Renal pelvis (tissue), 4 donors: Measurements from ENCODE around the gene PIBF1. TPM values are rescaled to one million over a fixed set of nuclear protein-coding genes. Genes with fewer than 3 reads are reported as not detected.
A peak's percentile ranks its signal among the peaks of the same experiment; 100 is the strongest.
"Not testable (repeated sequence)": the region's sequence is repeated elsewhere in the genome, so short reads cannot be mapped to it uniquely, and the experiment has no call there.

Experiments used
- DNase-seq: peaks from one replicate; pipeline ENCODE4 v3.0.0-alpha.2; 2013
- polyA plus RNA-seq, 3 donors: library from polyadenylated mRNA; unstranded; fragments of 120-200 nt; gene quantifications; one replicate each; pipeline ENCODE4 v1.2.1, GENCODE V29; 2013; ENCODE audit not compliant: insufficient read length in 3 of 3

PIBF1 gene
- polyA plus RNA-seq, 3 donors: 31.5 to 38.2 (median 38.1) TPM

DNA sequence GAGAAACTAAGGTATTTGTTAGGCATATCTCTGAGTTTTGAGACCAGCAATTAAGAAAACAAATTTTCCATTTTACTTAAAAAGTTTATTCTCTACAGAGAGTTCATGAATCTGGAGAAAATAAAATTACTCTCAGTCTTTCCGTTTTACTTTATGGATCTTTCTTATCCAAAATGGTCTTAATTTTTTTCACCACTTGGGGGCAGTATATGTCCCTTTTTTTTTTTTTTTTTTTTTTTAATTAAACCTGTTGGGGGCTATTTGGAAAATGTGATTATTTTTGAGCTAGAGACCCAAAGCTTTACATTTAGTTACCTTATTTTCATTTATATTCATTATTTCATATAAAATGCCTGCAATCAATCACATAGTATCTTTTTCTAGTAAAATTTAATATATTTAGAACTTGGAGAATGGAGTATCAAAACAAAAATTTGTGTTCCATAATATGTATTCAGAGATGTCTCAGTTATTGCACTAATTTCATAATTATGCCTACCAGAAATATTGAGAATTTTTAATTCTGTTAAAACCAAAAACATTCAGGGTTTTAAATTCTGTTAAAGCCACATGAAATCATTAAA, 27.1 kb downstream of the PIBF1 start:
- DNase-seq: peak; percentile 7

DNA sequence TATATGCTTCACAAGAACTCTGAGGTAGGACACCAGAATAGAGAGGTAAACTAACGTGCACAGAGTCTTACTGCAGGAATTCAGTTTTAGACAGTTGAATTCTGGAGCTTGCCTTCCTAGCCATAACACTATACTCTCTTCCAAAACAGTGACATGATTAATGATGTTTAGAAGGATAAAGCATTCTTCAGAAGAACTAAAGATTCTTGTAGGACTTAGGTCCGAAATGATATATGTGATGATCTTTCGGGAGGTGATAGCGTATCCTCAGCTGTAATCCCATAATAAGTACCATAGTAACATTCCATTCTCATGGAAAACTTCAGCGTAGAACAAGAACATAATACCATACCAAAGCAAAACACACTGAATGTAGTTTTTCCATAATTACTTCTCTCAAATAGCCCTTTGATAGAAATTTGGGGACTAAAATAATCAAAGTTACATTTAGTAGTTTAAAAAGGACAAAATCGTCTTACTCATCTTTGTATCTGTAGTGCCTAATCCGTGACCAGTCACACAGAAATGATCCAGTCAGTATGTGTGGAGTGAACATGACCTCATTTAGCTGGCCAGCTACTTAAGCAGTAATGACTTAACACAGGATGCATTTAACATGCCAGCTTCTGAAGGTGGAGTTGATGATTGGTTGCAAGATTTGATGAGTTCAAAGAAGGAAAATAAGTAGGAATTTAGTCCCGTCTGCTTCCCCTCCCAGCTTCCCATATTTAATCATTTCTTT, 38.4 kb downstream of the PIBF1 start:
- DNase-seq: no peak

DNA sequence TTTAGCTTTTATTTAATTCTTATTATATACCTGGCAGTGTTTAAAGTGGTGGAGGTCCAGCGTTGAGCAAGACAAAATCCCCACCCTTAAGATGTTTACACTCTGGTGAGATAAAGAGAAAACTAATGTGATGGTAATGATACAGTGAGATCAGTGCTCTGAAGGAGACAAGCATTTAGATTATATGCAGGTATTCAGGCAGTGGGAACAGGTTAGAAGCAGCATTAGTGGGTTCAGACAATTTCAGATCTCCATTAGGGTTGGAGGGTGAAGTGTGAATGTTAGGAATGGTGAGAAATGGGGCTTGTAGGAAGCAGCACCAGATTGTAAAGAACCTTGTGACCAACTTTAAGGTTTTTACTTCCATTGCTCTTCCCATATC, 39.0 kb downstream of the PIBF1 start:
- no peak for DNase-seq

DNA sequence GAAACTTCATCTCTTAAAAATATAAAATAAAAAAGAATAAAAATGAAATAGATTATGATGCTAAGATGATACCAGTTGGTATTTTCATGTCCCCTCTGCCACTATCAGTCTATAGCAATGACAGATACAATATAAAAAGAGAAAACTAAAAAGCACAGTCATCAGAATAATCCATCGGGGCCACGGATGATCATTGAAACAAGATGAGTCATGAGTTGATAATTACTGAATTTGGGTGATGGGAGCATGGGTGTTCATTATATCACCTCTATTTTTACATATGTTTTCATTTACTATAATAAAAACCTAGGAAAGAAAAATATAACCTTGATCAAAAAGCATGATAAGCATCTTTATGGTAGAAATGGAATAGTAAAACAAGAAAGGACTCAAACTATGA, 41.1 kb downstream of the PIBF1 start:
- DNase-seq: no peak

GRCh38 chr13:72823724-72824123, 41.8 kb downstream of the PIBF1 start:
- DNase-seq: no peak

DNA sequence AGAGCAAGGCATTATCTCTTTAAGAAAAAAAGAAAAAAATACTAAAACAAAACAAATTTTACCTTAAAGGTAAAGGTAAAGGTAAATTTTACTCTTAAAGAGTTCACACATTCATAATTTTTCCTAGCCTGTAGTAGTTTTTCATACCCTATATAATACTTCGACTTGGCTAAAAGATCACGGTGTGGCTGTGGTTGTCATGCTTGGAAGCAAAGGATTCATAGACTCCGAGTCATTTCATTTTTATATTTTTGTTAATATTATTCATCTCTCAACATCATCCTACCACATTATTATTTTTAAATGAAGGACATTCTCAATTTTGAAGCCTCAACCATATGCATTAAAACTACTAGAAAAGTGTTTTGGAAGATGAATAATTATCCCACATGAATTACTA, 52.7 kb downstream of the PIBF1 start:
- DNase-seq: no peak

DNA sequence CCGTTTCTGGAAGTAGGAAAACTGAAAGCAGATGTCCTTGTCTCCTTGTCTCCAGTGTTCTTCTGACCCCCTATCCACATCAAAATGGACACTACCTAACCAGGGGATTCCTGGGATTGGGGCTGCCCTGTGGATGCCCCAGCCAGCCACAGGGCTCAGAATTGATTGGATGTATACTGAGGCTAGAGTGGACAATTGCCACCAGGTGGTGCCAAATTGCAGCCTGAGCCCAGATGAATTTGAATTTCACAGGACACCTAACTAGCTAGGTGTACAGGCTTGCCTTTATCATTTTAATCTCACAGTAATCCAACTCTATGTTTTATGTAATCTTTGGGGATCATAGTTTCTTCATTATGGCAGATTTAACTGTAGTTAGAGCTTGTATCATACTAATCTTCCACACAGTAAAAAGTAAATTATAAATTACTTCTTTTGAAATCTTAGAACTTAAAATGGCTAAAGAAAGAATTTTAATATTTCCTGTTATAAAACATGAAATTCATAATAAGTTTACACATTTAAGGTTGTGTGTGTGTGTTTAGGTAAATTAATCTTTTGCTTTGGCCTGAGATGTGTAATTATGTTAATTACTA, 58.0 kb downstream of the PIBF1 start:
- DNase-seq: peak; percentile 30

DNA sequence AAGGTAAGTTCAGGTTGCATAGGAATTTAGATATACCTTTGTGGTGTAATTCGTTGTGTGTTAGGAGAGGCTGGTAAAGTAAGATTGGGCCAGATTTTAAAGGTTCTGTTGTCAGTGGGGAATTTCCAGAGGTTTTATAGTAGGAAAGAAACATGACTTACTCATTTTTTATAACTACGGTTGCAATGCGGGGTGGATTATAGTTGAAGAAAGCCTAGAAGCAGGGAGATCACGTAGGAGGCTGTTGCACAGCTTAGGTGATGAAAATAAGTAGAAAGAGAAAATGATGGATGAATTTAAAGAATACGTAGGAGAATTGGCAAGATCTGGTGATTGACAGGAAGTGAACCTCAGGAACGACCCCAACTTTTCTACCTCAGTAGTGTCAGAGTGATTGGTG, 61.1 kb downstream of the PIBF1 start:
- DNase-seq: no peak

GRCh38 chr13:72845148-72845547, 63.2 kb downstream of the PIBF1 start:
- DNase-seq: not testable (repeated sequence)

GRCh38 chr13:72849571-72849970, 67.6 kb downstream of the PIBF1 start:
- DNase-seq: no peak

DNA sequence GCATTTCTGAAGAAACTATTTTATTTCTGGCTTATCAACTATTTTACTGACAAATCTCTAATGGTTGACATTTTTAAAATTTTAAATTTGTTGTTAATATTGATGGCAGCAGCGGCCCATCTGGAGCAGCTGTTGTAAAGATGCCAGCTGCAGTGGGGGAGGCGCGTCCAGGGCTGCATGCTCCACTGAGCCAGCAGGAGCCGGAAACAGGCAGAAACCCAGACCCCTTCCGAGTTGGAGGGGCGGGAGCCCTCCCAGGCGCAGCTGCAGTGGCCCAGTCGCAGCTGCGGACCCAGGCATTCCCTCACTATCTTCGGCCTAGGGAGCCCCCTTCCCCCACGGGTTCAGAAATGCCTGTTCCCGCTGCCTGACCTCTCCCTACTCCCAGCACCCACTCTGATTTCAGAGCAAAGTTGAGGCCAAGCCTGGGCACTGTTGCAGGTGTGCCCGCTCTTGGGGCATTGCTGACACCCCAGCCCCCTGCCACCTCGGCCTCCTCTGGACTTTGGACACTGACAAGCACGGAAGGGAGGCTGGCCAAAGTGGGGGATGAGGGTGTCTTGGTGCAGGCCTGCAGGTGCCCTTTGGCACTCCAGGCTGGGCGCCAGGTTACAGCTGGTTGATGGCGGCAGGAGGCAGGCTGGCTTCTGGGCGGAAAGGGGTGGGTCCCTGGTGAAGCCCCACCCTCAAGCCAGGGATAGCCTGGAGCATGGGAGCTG, 69.2 kb downstream of the PIBF1 start:
- peak; percentile 31 for DNase-seq

DNA sequence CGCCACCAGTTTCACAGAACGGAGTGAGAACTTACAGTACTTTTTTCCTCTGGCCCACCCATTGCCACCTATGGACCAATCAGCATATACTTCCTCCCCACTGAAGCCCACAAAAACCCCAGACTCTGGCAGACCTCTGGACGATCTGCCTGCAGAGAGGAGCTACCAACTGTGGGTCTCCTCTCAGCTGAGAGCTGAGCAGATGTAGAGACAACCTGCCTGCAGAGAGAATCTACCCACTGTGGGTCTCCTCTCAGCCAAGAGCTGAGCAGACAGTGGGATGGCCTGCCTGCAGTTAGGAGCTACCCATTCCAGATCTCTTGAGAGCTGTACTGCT, 69.7 kb downstream of the PIBF1 start:
- DNase-seq: no peak

GRCh38 chr13:72852207-72852606, 70.3 kb downstream of the PIBF1 start:
- DNase-seq: no peak

DNA sequence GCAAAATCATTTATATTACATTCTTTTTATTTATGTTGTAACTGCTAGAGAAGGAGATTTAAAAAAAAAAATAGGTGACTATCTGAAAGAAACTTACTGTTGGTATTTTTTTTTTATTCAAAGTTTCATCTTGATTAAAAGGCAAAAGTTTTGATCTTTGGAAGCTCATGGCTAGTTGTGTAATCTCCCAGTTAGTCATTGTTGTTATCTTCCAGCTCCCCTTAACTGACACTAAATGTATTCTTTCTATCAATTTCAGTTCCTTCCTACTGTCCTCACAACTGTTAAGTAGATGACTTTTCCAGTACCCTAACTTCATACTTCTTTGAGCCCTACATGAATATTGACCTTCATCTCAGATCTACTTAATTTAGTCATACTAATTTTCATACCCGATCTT, 71.1 kb downstream of the PIBF1 start:
- DNase-seq: no peak

- no peak for DNase-seq
Observed at GRCh38 chr13:72864142-72865011, 82.4 kb downstream of the PIBF1 start.

DNA sequence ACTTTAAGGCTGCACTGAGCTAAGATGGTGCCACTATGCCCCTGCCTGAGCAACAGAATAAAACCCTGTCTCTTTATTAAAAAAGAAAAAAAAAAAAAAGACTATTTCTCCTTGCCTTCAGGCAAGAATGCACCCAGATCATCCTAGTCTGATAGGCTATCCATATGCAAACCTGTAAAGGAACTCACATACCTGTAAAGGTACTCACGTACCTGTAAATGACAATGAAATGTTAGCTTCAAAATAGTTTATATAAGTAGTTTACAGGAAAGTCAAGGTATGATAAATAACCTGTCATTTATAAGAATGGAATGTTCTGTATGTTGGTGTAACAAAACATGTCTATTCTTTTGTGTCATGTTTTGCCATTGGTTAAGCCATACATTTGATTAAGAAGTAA, 86.3 kb downstream of the PIBF1 start:
- DNase-seq: no peak

- DNase-seq: no peak
Observed at GRCh38 chr13:72875233-72875632, 93.3 kb downstream of the PIBF1 start.

DNA sequence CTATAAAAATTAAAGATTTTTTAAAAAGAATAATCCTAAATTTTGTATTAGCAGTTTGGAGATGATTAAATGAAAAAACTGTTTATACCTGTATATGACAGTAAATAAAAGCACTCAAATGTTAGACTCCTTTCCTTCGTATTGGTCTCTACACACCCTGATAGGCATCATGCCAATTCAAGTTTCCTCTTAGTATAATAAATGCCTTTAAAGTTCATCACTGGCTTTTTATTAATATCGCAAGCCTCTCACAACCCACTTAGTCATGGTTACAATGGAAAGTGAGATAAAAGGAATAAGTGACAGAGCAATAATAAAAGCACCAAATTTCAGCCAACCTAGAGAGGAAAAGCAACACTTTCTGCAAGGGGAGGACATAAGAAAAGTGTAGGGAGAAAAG, 102.2 kb downstream of the PIBF1 start:
- no peak for DNase-seq

DNA sequence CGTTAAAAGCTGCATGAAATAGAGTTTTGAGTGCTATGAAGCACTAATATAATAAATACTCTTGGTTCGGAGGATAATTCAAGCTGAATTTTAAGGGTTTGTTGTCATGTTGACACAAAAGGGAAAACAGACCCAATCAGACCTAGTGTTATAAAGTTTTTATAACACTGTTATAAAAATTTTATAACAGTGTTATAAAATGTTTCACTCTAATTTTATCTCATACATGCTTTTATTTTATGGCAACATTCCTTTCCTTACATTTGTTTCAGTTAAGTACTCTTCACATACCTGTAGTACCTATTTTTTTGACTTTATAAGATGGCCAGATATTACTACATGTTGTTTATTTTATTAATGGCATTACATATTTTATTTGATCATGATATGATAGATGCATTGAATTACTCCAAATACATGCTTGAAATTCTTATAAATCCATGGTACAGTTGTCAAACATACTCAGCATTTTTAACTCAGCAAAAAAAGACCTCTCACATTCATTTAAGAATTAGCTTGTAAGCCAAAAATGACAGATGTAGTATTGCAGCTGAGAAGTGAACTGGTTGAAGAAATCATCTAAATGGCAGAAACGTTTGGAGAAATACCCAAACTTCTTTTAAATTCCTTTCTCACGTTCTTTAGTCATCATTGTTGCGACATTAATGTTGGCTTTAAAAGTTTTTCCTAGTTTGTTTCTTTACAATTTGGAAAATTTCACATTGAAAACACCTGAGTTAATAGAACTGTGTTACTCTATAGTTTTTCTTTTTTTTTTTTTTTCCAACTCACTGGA, 104.5 kb downstream of the PIBF1 start:
- no peak for DNase-seq

DNA sequence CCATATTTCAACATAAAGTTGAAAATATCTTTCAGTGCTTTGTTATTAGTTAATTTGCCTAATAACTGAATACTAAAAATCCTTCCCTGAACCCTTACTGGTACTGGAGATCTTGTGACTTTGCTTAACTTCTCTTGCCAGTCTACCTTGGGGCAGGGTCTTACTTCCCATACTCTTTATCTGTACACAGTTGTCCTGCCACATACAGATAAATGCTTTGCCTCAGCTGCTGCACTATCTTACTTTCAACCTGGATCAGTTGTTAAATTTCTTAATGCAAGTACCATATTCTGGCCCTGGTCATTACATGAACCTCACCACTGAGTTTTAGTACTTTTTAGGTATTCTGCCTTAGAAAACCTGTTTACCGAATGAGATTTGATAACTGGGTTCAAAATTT, 107.6 kb downstream of the PIBF1 start:
- no peak for DNase-seq

DNA sequence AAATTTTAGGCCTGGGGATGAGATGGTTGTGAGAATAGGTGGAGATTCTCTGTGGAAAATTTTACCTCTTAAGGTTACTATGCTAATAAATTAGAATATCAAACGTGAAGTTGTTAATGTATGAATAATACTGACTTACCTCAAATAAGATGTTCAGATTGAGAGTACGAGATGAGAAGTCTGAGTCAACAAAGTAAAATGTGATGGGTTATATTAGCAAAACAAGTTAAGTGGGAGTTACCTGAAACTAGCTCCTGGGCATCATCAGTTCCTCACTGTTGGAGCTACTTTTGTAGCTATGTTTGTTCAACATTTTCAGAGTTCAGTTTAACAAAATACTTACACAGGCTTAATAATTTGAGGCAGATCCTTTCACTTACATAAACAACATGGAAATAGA, 108.6 kb downstream of the PIBF1 start:
- DNase-seq: no peak
